KOPT-K1 (cell line): ENCODE results near the gene PRKG1.

Experiments
- H3K27ac ChIP-seq: fragments of 200-600 bp; sonication (generic); 2 replicates; pipeline ENCODE4 v1.5.1; 2016; ENCODE audit warnings: antibody characterized with exemption, mild to moderate bottlenecking, low read depth, low read length; ENCODE audit not compliant: poor library complexity, severe bottlenecking
- H3K36me3 ChIP-seq: fragments of 200-600 bp; sonication (generic); 2 replicates; pipeline ENCODE4 v1.5.1; 2017; ENCODE audit warnings: antibody characterized with exemption, mild to moderate bottlenecking, low read length, moderate library complexity; ENCODE audit not compliant: insufficient read depth
- H3K9me3 ChIP-seq: fragments of 200-600 bp; sonication (generic); 2 replicates; pipeline ENCODE4 v1.5.1; 2017; ENCODE audit warnings: antibody characterized with exemption, low read length, mild to moderate bottlenecking; ENCODE audit not compliant: insufficient read depth, poor library complexity, severe bottlenecking

Gene PRKG1

GRCh38 chr10:52347327-52347667, 1273.0 kb downstream of the PRKG1 start:
- Histone ChIP-seq H3K36me3 (no peaks in the 10 kb centered on the region), H3K27ac (no peak overlapping the region), H3K9me3 (no peaks in the 10 kb centered on the region)
